ENCODE data around the gene KPNA1. TPM values are rescaled to one million over a fixed set of nuclear protein-coding genes. Genes with fewer than 3 reads are reported as not detected.
"Not testable (repeated sequence)": the region's sequence is repeated elsewhere in the genome, so short reads cannot be mapped to it uniquely, and the experiment has no call there.

Gene KPNA1
- total RNA-seq, 1 donor from 2014 or later = 46.0 TPM

- DNase-seq (ENCODE audit: low read depth) = no peak
Measured at GRCh38 chr3:122481390-122481789, 33.3 kb downstream of the KPNA1 start.

- DNase-seq (ENCODE audit: low read depth) = no peak
Measured at GRCh38 chr3:122476532-122476931, 38.2 kb downstream of the KPNA1 start.

- DNase-seq (ENCODE audit: low read depth) = no peak
Measured at GRCh38 chr3:122475316-122475715, 39.4 kb downstream of the KPNA1 start.

- DNase-seq (ENCODE audit: low read depth) = peak; percentile 14
Measured at GRCh38 chr3:122469659-122470058, 45.1 kb downstream of the KPNA1 start.

- DNase-seq (ENCODE audit: low read depth) = no peak
Measured at GRCh38 chr3:122468896-122469533, 45.7 kb downstream of the KPNA1 start.

- DNase-seq (ENCODE audit: low read depth) = no peak
Measured at GRCh38 chr3:122466701-122467240, 48.0 kb downstream of the KPNA1 start.

- no peak for DNase-seq (ENCODE audit: low read depth)
Measured at GRCh38 chr3:122464659-122465058, 50.1 kb downstream of the KPNA1 start.

- DNase-seq (ENCODE audit: low read depth) = no peak
Measured at GRCh38 chr3:122462406-122462805, 52.3 kb downstream of the KPNA1 start.

GRCh38 chr3:122461806-122462205 is 52.9 kb downstream of the KPNA1 start:
- no peak for DNase-seq (ENCODE audit: low read depth)

- peak; percentile 39 for DNase-seq (ENCODE audit: low read depth)
Measured at GRCh38 chr3:122458992-122459391, 55.7 kb downstream of the KPNA1 start.

- DNase-seq (ENCODE audit: low read depth) = no peak
Measured at GRCh38 chr3:122457706-122458105, 57.0 kb downstream of the KPNA1 start.

- no peak for DNase-seq (ENCODE audit: low read depth)
Measured at GRCh38 chr3:122456074-122456473, 58.7 kb downstream of the KPNA1 start.

GRCh38 chr3:122451371-122451770 is 63.4 kb downstream of the KPNA1 start:
- DNase-seq (ENCODE audit: low read depth) = no peak

- DNase-seq (ENCODE audit: low read depth) = not testable (repeated sequence)
Measured at GRCh38 chr3:122448218-122448617, 66.5 kb downstream of the KPNA1 start.

- DNase-seq (ENCODE audit: low read depth) = not testable (repeated sequence)
Measured at GRCh38 chr3:122444491-122444887, 70.2 kb downstream of the KPNA1 start.

GRCh38 chr3:122443762-122444490 is 70.8 kb downstream of the KPNA1 start:
- DNase-seq (ENCODE audit: low read depth) = not testable (repeated sequence)

- DNase-seq (ENCODE audit: low read depth) = no peak
Measured at GRCh38 chr3:122443090-122443489, 71.6 kb downstream of the KPNA1 start.

GRCh38 chr3:122435950-122436349 is 78.8 kb downstream of the KPNA1 start:
- DNase-seq (ENCODE audit: low read depth) = no peak

GRCh38 chr3:122430371-122430770 is 84.4 kb downstream of the KPNA1 start:
- no peak for DNase-seq (ENCODE audit: low read depth)

GRCh38 chr3:122427857-122428471 is 86.8 kb downstream of the KPNA1 start:
- no peak for DNase-seq (ENCODE audit: low read depth)

GRCh38 chr3:122421836-122422235 is 92.9 kb downstream of the KPNA1 start:
- DNase-seq (ENCODE audit: low read depth) = no peak

GRCh38 chr3:122421101-122421500 is 93.6 kb downstream of the KPNA1 start:
- no peak for DNase-seq (ENCODE audit: low read depth)
